Type B pancreatic cell (in vitro differentiated cells): ENCODE data around the gene MACROD1. TPM values are rescaled to one million over a fixed set of nuclear protein-coding genes. Genes with fewer than 3 reads are reported as not detected.
A peak's percentile ranks its signal among the peaks of the same experiment; 100 is the strongest.

Source experiments
- DNase-seq: peaks from one replicate; pipeline ENCODE4 v3.0.0; 2021; ENCODE audit warnings: mixed read lengths; ENCODE audit not compliant: unreplicated experiment; ENCODE audit errors: extremely low spot score
- H3K27ac Mint-ChIP-seq: 2 replicates; pipeline ENCODE4 v1.8.0; 2021; ENCODE audit warnings: mild to moderate bottlenecking, mixed read lengths
- H3K27me3 Mint-ChIP-seq: 2 replicates; pipeline ENCODE4 v1.8.0; 2021; ENCODE audit warnings: mixed read lengths
- H3K36me3 Mint-ChIP-seq: 2 replicates; pipeline ENCODE4 v1.8.0; 2021; ENCODE audit warnings: mixed read lengths
- H3K4me1 Mint-ChIP-seq: one replicate; pipeline ENCODE4 v1.8.0; 2021; ENCODE audit warnings: mixed read lengths; ENCODE audit not compliant: unreplicated experiment
- H3K4me3 Mint-ChIP-seq: 2 replicates; pipeline ENCODE4 v1.8.0; 2021; ENCODE audit warnings: mild to moderate bottlenecking, mixed read lengths
- H3K9me3 Mint-ChIP-seq: 2 replicates; pipeline ENCODE4 v1.8.0; 2021; ENCODE audit warnings: mixed read lengths
- total RNA-seq: library from RNA; stranded (reverse); gene quantifications from 2 replicates; pipeline ENCODE4 v1.2.1, GENCODE V29; 2021; ENCODE audit warnings: low replicate concordance
- TF ChIP-seq, protein P1 (sequence below): fragments of 200-600 bp; sonication (generic); conservative IDR thresholded peaks from 2 replicates; pipeline ENCODE4 v1.5.0; 2021; ENCODE audit warnings: antibody characterized with exemption, mild to moderate bottlenecking

MACROD1 gene
- total RNA-seq, 1 donor from 2014 or later, result 21.1 TPM

DNA sequence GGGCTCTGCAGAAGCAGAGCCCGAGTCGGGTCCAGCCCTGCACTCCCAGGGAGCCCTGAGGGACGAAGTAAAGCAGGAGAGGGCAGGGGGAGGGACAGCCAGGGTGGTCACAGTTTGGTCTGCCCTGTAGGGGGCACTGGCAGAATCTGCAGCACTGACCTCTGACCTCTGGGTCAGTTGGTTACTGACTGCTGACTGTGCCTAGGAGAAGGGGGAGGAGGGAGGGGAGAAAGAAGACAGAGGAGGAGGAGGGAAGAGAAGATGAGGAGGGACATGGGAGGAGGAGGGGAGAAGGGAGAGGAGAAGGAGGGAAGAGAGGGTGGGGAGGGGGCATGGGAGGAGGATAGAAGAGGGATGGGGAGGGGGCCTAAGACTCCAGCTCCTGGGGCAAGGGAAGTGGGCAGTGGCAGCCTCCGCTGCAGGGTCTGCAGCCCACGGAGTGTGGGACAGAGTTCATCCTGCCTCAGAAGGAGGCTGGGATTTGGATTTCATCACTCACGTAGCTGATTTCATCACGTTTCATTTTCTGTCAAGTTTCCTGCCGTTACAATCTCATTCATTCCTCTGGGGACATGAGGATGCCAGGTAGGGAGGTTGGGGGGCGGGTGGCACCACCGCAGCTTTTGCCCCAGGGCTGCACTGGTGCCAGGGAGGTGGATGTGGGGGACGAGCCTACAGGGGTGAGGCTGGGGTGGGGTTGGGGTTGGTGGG, 75.0 kb downstream of the MACROD1 start:
- TF ChIP-seq, protein P1, sequence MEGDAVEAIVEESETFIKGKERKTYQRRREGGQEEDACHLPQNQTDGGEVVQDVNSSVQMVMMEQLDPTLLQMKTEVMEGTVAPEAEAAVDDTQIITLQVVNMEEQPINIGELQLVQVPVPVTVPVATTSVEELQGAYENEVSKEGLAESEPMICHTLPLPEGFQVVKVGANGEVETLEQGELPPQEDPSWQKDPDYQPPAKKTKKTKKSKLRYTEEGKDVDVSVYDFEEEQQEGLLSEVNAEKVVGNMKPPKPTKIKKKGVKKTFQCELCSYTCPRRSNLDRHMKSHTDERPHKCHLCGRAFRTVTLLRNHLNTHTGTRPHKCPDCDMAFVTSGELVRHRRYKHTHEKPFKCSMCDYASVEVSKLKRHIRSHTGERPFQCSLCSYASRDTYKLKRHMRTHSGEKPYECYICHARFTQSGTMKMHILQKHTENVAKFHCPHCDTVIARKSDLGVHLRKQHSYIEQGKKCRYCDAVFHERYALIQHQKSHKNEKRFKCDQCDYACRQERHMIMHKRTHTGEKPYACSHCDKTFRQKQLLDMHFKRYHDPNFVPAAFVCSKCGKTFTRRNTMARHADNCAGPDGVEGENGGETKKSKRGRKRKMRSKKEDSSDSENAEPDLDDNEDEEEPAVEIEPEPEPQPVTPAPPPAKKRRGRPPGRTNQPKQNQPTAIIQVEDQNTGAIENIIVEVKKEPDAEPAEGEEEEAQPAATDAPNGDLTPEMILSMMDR, result no peak
- Mint-ChIP-seq H3K36me3 (no peaks in the 10 kb centered on the region), H3K27ac (no peak overlapping the region), H3K27me3 (peaks cover 10% of the 10 kb centered on the region), H3K4me3 (no peak overlapping the region), H3K4me1 (peaks cover 44% of the 10 kb centered on the region), H3K9me3 (no peaks in the 10 kb centered on the region)
- DNase-seq, result no peak

DNA sequence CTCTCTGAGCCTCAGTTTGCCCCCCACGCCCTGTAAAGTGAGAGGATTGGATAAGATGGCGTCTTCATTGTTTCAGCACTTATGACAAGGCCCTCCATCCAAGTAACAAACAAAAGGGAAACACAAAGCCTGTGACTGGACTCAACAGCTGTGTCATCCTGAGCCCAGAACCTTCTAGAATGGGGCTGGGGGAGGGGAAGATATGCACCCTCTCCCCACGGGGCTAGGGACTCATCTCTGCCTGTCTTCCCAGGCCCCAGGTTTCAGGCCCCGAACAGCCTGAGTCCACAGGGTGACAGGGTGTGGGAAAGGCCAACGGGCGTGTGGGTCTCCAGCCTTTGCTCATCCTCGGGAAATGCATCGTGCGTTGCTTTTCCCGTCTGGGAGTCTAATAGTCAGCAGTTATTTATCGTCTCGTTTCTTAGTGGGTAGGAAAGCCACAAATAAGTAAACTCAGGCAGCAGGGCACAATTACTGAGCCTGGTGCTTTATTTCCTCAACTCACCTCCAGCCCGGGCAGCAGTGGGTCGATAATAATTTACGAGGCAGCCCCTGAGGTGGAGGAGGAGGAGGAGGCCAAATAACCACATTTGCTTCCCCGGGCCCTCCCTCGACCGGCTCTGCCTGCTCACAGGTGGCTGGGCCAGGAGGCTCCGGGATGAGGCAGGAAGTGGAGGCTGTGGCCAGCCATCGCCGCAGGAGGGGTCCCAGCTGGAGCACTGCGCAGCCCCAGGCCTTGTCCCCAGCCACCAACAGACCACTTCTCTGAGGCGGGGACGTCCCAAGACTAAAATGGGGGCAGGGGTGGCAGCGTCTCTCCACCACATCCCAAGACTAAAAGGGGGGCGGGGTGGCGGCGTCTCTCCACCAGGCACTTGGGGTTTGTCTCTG, 75.8 kb downstream of the MACROD1 start:
- H3K4me1 Mint-ChIP-seq, result peaks cover 38% of the 10 kb centered on the region
- no peaks in the 10 kb centered on the region for H3K9me3 Mint-ChIP-seq
- peaks cover 10% of the 10 kb centered on the region for H3K27me3 Mint-ChIP-seq
- no peaks in the 10 kb centered on the region for H3K36me3 Mint-ChIP-seq
- TF ChIP-seq, protein P1, result no peak
- H3K27ac Mint-ChIP-seq, result no peak overlapping the region
- no peak overlapping the region for H3K4me3 Mint-ChIP-seq
- DNase-seq, result no peak

DNA sequence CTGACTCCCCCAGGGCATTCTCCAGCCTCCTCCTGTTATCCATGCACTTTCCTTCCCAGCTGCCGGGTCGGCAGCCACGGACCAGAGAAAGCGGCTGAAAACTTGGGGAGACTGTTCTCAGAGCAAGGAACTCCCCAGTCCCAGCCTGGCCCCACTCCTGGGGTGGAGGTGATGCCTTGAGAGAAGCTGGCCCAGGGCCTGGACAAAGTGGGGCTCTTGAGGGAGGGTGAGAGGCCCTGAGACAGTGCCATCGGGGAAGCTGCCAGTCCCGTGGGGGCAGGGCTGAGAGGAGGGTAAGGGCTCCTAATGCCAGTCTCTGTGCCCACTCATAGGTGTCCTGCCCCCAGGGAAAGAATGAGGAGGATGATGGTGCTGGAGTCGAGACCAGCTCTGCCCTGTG, 76.4 kb downstream of the MACROD1 start:
- TF ChIP-seq, protein P1, result no peak
- Mint-ChIP-seq H3K4me1 (peaks cover 32% of the 10 kb centered on the region), H3K27me3 (peaks cover 10% of the 10 kb centered on the region), H3K36me3 (no peaks in the 10 kb centered on the region), H3K27ac (no peak overlapping the region), H3K4me3 (no peak overlapping the region), H3K9me3 (no peaks in the 10 kb centered on the region)
- no peak for DNase-seq

DNA sequence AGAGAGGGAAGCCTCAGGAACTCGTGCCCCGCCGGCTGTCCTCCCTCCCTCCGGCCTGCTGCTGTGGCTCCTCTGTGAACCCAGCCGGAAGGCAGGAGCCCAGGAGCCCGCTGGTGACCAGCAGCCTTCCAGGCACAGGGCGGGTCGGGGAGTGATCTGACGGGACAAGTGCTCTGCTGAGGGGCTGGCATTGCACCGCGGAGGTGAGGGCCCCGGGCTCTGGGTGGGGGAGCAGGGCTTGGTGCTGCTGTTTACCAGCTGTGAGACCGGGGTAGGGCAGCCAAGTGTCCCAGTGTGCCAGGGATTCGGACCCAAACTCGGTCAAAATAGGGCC, 76.9 kb downstream of the MACROD1 start:
- H3K36me3 Mint-ChIP-seq, result no peaks in the 10 kb centered on the region

DNA sequence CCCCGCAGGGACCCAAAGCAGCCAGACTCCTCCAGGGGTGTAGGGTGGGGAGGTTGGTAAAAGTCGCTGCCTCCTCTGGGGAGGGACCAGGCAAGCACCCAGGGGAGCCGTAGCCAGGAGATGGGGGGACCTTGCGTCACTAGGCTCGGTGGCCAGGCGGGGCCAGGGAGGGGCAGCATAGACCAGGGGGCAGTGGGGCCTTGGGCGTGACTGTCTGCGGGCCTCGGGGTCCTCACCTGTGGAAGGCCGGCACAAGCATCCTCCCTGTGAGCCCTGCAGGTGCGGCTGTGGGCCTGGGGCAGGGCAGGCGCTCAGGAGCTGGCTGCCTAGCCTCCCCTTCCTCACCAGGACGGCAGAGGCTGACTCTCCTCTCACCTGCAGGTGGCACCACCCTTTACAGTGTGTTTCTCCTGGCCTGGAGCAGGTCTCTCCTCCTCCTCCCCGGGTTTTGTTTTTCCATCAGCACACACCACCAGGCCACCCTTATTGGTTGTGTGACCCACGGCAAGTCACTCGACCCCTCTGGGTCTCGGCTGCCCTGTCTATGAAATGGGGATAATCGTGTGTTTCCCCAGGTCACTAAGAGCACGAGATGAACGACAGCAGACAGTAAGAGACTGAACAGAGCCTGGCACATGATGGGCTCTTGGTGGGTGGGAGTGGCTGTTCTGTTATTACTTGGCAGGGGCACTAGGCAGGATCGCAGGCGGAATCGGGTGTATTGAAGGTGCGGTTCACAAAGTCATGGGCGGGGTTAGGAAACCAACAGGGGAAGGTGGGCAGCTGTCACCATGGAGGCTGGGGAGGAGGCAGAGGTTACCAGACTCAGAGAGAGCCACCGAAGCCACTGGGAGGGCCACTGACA, 77.5 kb downstream of the MACROD1 start:
- no peaks in the 10 kb centered on the region for H3K36me3 Mint-ChIP-seq
- peaks cover 7% of the 10 kb centered on the region for H3K27me3 Mint-ChIP-seq

More for the DNA sequence above, 76.9 kb downstream of the MACROD1 start:
- no peak for DNase-seq
- Mint-ChIP-seq H3K4me3 (no peak overlapping the region), H3K27ac (peak overlapping the region; percentile 15), H3K9me3 (no peaks in the 10 kb centered on the region), H3K4me1 (peaks cover 29% of the 10 kb centered on the region), H3K27me3 (peaks cover 10% of the 10 kb centered on the region)
- TF ChIP-seq, protein P1, result no peak

More for the DNA sequence above, 77.5 kb downstream of the MACROD1 start:
- Mint-ChIP-seq H3K9me3 (no peaks in the 10 kb centered on the region), H3K4me3 (no peak overlapping the region), H3K27ac (peak overlapping the region; percentile 15), H3K4me1 (peaks cover 29% of the 10 kb centered on the region)
- no peak for DNase-seq
- TF ChIP-seq, protein P1, result peak; percentile 54
